BLaER1 (cell line): ENCODE data around the gene BCL2L15.
A peak's percentile ranks its signal among the peaks of the same experiment; 100 is the strongest.
"Not testable (repeated sequence)": the region's sequence is repeated elsewhere in the genome, so short reads cannot be mapped to it uniquely, and the experiment has no call there.

Experiments
- H3K27ac ChIP-seq: shearing (Covaris generic); formaldehyde crosslinking; 2 replicates; pipeline ENCODE4 v1.8.1; 2022
- H3K27me3 ChIP-seq: shearing (Covaris generic); formaldehyde crosslinking; 2 replicates; pipeline ENCODE4 v1.8.1; 2022
- H3K36me3 ChIP-seq: shearing (Covaris generic); formaldehyde crosslinking; 2 replicates; pipeline ENCODE4 v1.8.1; 2022
- H3K4me1 ChIP-seq: shearing (Covaris generic); formaldehyde crosslinking; 2 replicates; pipeline ENCODE4 v1.8.1; 2022
- H3K4me2 ChIP-seq: shearing (Covaris generic); formaldehyde crosslinking; 2 replicates; pipeline ENCODE4 v1.8.1; 2022
- H3K4me3 ChIP-seq: shearing (Covaris generic); formaldehyde crosslinking; 2 replicates; pipeline ENCODE4 v1.8.1; 2022
- H3K9ac ChIP-seq: shearing (Covaris generic); formaldehyde crosslinking; 2 replicates; pipeline ENCODE4 v1.8.1; 2022
- H3K9me3 ChIP-seq: shearing (Covaris generic); formaldehyde crosslinking; 2 replicates; pipeline ENCODE4 v1.8.1; 2022
- H4K20me1 ChIP-seq: shearing (Covaris generic); formaldehyde crosslinking; 2 replicates; pipeline ENCODE4 v1.8.1; 2022
- Cebpa-rat ChIP-seq: shearing (Covaris generic); IDR thresholded peaks from 2 replicates; pipeline ENCODE4 v1.8.1; 2022

BCL2L15 gene

DNA sequence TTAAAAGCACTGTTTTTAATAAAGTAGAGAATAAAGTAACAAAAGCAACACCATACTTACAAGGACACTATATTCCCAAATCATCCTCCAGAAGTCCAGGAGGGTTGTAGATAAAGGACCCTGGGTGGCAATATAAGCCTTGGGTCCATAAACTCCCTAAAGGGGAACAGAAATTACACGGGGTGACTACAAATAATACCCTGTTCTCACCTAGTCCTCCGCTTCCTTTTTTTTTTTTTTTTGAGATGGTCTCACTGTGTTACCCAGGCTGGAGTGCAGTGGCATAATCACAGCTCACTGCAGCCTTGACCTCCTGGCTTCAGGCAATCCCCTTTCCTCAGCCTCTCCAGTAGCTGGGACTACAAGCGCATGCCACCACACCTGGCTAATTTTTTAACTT is 29.0 kb downstream of the BCL2L15 start:
- Histone ChIP-seq H4K20me1 (no peaks in the 10 kb centered on the region), H3K36me3 (no peaks in the 10 kb centered on the region), H3K4me2 (no peak overlapping the region), H3K27me3 (no peaks in the 10 kb centered on the region), H3K9me3 (no peaks in the 10 kb centered on the region), H3K27ac (no peak overlapping the region), H3K9ac (no peak overlapping the region), H3K4me3 (no peak overlapping the region), H3K4me1 (peaks cover 26% of the 10 kb centered on the region)
- no peak for TF ChIP-seq Cebpa-rat

DNA sequence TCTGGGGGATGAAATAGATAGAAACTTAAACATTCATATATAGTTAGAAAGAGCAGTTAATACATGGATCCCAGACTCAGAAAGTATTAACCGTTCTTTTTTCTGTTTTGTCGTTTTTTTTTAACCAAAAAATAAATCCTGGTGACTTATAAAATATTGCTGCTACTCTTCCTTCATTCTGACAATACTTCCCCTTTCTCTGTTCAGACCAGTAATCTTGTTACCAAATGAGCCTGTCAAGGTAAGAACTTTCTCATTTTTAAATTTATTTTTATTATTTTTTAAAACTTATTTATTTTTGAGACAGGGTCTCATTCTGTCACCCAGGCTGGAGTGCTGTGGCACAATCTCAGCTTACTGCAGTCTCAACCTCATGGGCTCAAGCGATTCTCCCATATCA is 29.6 kb downstream of the BCL2L15 start:
- Histone ChIP-seq H3K27me3 (no peaks in the 10 kb centered on the region), H3K9ac (no peak overlapping the region), H3K4me2 (no peak overlapping the region), H3K9me3 (no peaks in the 10 kb centered on the region), H3K4me3 (no peak overlapping the region), H3K27ac (no peak overlapping the region), H4K20me1 (no peaks in the 10 kb centered on the region), H3K4me1 (peaks cover 26% of the 10 kb centered on the region), H3K36me3 (no peaks in the 10 kb centered on the region)
- no peak for TF ChIP-seq Cebpa-rat

DNA sequence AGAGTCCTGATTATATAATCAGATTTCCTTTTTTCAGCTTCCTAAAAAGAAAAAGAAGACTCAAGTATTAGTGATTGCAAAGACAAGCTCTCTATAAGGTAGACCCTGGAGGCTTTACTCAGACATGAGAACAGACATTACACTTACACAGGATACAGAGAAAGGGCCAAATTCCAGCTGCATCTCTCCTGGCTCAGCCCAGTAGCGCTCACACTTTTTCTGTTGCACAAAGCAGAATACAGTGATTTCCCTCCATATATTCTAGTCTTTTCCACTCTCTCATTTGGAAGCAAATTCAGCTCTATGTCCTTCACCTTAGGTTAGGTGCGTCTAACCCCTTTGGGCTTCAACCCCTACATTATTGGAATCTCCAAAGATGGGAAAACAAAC is 31.0 kb downstream of the BCL2L15 start:
- H3K27ac ChIP-seq: no peak overlapping the region
- H3K27me3 ChIP-seq: no peaks in the 10 kb centered on the region
- peaks cover 26% of the 10 kb centered on the region for H3K4me1 ChIP-seq
- H3K4me3 ChIP-seq: no peak overlapping the region
- H4K20me1 ChIP-seq: no peaks in the 10 kb centered on the region
- H3K36me3 ChIP-seq: no peaks in the 10 kb centered on the region
- H3K9ac ChIP-seq: no peak overlapping the region
- H3K4me2 ChIP-seq: no peak overlapping the region
- TF ChIP-seq Cebpa-rat: no peak
- no peaks in the 10 kb centered on the region for H3K9me3 ChIP-seq

DNA sequence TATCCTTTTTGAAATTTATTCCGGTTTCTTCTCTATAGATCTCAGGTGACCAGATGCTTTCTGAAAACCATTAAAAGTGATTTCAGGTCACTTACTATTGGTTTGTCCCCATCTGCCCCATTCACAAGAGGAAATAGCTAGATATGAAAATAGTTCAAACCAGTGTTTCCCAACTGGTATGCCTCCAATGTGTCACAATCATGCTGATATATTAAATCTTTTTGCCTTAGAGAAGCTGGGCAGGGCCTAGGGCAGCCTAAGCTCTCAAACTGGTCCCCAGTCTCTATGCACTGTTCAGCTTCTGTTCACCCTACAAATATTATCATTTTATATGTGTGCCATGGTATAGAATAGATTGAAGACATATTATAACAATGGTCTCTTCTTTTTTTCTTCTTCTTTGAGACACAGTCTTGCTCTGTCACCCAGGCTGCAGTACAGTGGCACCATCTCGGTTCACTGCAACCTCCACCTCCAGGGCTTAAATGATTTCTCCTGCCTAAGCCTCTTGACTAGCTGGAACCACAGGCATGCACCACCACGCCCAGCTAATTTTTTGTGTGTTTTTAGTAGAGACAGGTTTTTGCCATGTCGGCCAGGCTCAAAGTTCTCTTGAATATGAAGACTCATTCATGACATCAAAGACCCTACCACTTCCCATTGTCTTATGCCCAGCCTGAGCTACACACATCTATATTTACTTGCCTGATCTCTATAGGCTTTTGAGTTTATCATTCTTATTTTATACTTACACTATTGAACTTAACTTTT is 31.6 kb downstream of the BCL2L15 start:
- no peak for TF ChIP-seq Cebpa-rat
- no peak overlapping the region for H3K4me3 ChIP-seq
- H3K27ac ChIP-seq: no peak overlapping the region
- no peaks in the 10 kb centered on the region for H3K27me3 ChIP-seq
- H3K36me3 ChIP-seq: no peaks in the 10 kb centered on the region
- no peak overlapping the region for H3K4me2 ChIP-seq
- no peaks in the 10 kb centered on the region for H3K9me3 ChIP-seq
- H3K9ac ChIP-seq: no peak overlapping the region
- no peaks in the 10 kb centered on the region for H4K20me1 ChIP-seq
- peaks cover 22% of the 10 kb centered on the region for H3K4me1 ChIP-seq

DNA sequence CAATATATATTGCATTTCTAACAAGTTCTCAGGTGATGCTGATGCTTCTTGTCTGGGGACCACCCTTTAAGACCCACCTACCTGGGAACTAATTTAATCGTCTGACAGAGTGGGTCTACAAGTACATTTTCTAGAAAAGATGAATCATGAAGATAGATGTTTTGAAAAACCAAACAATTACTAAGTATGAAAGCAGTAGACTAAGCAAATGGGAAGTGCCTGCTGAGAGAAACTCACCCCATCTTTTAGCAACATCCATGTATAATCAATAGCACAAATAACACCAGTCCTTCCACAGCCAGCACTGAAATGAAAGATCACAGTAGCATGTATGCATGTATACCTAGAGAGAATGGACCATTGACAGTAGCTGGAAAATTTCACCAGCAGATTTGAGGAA is 33.1 kb downstream of the BCL2L15 start:
- no peak for TF ChIP-seq Cebpa-rat
- H3K9ac ChIP-seq: no peak overlapping the region
- no peak overlapping the region for H3K4me2 ChIP-seq
- no peaks in the 10 kb centered on the region for H3K27me3 ChIP-seq
- H3K27ac ChIP-seq: no peak overlapping the region
- H3K4me3 ChIP-seq: no peak overlapping the region
- H3K36me3 ChIP-seq: no peaks in the 10 kb centered on the region
- H3K9me3 ChIP-seq: no peaks in the 10 kb centered on the region
- H3K4me1 ChIP-seq: peaks cover 15% of the 10 kb centered on the region
- H4K20me1 ChIP-seq: no peaks in the 10 kb centered on the region

DNA sequence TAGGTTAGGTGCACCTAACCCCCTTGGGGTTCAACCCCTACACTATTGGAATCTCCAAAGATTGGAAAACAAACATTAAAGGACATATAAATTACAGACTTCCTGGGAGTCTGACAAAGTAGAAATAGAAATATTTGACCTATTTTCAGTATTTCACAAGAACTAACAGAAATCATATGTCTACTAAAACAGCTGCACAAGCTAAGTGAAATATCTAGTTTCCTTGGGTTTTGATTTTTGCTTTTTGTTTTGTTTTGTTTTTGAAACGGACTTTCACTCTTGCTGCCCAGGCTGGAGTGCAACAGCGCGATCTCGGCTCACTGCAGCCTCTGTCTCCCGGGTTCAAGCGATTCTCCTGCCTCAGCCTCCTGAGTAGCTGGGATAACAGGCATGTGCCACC is 34.7 kb downstream of the BCL2L15 start:
- H3K27me3 ChIP-seq, H3K4me1 ChIP-seq, H3K36me3 ChIP-seq: not testable (repeated sequence)

DNA sequence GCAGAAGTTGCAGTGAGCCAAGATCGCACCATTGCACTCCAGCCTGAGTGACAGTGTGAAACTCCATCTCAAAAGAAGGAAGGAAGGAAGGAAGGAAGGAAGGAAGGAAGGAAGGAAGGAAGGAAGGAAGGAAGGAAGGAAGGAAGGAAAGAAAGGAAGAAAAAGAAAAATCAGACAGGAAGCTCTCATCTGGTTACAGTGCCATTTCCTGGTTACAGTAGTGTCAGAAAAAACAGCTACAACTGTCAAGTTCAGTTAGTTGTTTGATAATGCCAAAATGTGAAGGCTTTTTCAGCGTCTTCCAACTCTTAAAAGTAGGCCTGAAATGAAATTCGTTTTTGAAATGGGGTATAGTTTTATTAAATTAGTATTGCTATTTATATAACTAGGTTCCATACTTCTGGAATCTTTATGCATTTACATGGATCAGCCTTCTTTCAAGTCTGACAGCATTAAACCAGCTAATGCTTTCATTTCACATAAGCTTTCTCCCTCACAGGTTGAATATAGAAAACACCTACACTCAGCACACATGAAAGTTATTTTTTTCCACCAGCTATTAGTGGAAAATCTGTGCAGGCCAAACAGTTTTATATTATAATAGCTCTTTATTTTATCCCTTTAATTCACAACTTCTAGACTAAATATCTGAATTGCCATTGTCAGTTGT is 37.1 kb downstream of the BCL2L15 start:
- H3K9me3 ChIP-seq: peaks cover 13% of the 10 kb centered on the region; the same call in 1 of the 2 replicates
- H4K20me1 ChIP-seq: no peaks in the 10 kb centered on the region
- peaks cover 9% of the 10 kb centered on the region for H3K4me1 ChIP-seq
- H3K4me2 ChIP-seq: no peak overlapping the region
- no peak for TF ChIP-seq Cebpa-rat
- H3K27ac ChIP-seq: peak overlapping the region; percentile 9; the same call in 1 of the 2 replicates
- no peak overlapping the region for H3K9ac ChIP-seq
- no peak overlapping the region for H3K4me3 ChIP-seq
- no peaks in the 10 kb centered on the region for H3K27me3 ChIP-seq
- no peaks in the 10 kb centered on the region for H3K36me3 ChIP-seq

More for the DNA sequence above, 34.7 kb downstream of the BCL2L15 start:
- H3K4me3 ChIP-seq, H3K27ac ChIP-seq, H3K9me3 ChIP-seq, H4K20me1 ChIP-seq, H3K4me2 ChIP-seq, H3K9ac ChIP-seq: not testable (repeated sequence)

DNA sequence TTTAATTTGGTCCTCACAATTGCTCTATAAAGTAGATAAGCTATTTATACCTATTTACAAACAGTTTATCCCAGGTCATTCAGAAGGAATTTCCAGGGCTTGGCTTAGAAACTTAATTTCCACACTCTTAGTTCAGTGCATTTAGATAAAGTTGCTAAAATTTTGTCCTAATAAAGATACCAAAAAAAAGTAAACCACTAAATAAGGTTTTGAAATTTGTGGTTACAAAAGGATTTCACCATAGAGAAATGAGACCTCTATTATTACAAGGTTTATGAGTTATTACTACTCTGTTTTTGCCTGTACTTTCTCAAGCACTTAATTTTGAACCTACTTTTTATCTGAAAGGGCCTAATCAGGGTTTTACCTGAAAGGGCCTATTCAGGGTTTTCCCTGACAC is 38.3 kb downstream of the BCL2L15 start:
- Histone ChIP-seq H3K4me1 (peaks cover 9% of the 10 kb centered on the region), H3K4me3 (no peak overlapping the region), H4K20me1 (no peaks in the 10 kb centered on the region), H3K27ac (no peak overlapping the region), H3K27me3 (no peaks in the 10 kb centered on the region), H3K9ac (no peak overlapping the region), H3K4me2 (no peak overlapping the region), H3K9me3 (peaks cover 13% of the 10 kb centered on the region; the same call in 1 of the 2 replicates), H3K36me3 (no peaks in the 10 kb centered on the region)
- no peak for TF ChIP-seq Cebpa-rat

DNA sequence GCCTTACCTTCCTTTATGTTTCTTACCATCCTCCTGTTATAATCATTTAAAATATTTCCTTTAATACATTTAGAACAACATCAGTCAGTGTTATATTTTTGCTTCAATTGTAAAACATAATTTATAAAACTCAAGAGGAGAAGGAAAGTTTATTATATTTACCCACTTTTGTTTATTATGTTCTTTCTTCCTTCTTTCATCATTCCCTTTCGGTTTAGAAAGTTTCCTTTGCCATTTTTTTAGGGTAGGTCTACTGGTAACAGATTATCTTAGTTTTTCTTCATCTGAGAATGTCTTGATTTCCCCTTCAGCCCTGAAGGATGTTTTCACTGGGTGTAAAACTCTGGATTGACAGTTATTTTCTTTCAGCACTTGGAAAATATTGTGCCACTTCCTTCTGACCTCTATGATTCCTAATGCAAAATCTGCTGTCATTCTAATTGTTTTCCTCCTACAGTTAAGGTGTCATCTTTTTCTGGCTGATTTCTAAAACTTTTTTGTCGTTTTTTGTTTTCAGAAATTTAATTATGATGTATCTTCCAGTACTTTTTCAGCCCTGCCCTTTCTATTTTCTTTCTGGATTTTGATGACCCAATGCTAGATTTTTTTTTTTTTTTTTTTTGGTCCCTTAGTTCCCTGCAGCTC is 40.9 kb downstream of the BCL2L15 start:
- H3K27ac ChIP-seq: no peak overlapping the region
- H3K9me3 ChIP-seq: peaks cover 20% of the 10 kb centered on the region
- no peak overlapping the region for H3K4me2 ChIP-seq
- H3K9ac ChIP-seq: no peak overlapping the region
- no peaks in the 10 kb centered on the region for H3K27me3 ChIP-seq
- 0 out of 2 replicates have a peak, but pooled peaks cover 6% of the 10 kb centered on the region for H3K36me3 ChIP-seq
- no peak for TF ChIP-seq Cebpa-rat
- H4K20me1 ChIP-seq: no peaks in the 10 kb centered on the region
- H3K4me3 ChIP-seq: no peak overlapping the region
- peaks cover 9% of the 10 kb centered on the region for H3K4me1 ChIP-seq

DNA sequence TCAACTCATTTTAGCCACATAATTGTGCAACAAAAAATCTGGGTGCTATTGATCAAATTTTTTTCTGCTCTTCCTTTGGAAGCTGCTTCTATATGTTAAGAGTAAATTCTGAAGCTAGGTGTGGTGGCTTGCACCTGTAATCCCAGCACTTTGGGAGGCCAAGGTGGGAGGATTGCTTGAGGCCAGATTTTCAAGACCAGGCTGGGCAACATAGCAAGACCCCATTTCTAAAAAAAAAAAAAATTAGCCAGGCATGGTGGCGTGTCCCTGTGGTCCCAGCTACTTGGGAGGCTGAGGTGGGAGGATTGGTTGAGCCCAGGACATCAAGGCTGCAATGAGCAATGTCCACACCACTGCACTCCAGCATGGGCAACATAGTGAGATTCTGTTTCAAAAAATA is 50.8 kb downstream of the BCL2L15 start:
- Histone ChIP-seq H3K4me1 (no peaks in the 10 kb centered on the region), H3K36me3 (0 out of 2 replicates have a peak, but pooled peaks cover under 1% of the 10 kb centered on the region), H4K20me1 (no peaks in the 10 kb centered on the region), H3K27ac (no peak overlapping the region), H3K4me2 (no peak overlapping the region), H3K9me3 (0 out of 2 replicates have a peak, but pooled peaks cover 1% of the 10 kb centered on the region), H3K4me3 (no peak overlapping the region), H3K9ac (no peak overlapping the region), H3K27me3 (no peaks in the 10 kb centered on the region)
- no peak for TF ChIP-seq Cebpa-rat
